HG03342 (cell line): ENCODE results near the gene NELFB.

Source experiments
- ATAC-seq: cut with Tn5 transposase; IDR thresholded peaks from one replicate; pipeline ENCODE4 v1.9.1; 2021; ENCODE audit warnings: mild to moderate bottlenecking, moderate library complexity; ENCODE audit not compliant: unreplicated experiment

NELFB gene

DNA sequence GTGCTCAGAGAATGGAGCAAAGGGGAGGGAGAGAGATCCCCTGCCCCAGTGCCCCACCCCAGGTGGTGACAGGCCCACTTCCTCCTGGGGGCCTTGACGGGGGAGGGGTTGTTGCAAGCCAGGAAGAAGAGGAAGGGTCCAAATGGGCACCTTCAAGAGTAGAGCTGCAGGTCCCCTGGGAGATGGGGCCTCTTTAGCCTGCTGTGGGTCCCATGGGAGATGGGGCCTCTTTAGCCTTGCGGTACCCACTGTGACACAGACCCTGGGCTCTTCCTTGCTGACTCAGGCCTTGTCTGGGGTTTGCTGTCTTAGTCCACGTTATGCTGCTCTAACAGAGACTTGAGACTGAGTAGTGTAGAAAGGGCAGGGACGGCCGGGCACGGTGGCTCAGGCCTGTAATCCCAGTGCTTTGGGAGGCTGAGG lies 12.8 kb downstream of the NELFB start:
- no peak for ATAC-seq

DNA sequence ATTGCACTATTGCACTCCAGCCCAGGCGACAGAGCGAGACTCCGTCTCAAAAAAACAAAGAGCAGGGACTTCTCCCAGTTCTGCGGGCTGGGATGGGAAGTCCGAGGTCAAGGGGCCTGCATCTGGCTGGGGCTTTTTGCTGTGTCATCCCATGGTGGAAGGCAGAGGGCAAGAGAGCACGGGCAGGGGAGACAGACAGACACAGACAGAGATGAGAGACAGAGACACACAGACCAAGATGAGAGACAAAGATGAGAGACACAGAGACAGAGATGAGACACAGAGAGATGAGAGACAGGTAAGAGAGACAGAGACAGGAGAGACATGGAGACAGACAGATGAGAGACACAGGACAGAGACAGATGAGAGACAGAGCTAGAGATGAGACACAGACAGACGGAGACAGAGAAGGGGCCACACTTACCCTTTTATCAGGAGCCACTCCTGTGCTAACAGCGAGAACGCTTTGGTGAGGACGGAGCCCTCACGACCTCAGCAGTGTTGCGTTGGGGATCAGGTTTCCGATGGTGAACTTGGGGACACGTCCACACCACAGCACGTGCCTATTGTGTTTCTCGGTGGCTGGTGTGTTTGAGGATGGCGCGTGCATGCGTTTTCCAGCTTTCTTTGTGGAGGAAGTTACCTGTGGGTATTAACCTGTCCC lies 13.5 kb downstream of the NELFB start:
- no peak for ATAC-seq

DNA sequence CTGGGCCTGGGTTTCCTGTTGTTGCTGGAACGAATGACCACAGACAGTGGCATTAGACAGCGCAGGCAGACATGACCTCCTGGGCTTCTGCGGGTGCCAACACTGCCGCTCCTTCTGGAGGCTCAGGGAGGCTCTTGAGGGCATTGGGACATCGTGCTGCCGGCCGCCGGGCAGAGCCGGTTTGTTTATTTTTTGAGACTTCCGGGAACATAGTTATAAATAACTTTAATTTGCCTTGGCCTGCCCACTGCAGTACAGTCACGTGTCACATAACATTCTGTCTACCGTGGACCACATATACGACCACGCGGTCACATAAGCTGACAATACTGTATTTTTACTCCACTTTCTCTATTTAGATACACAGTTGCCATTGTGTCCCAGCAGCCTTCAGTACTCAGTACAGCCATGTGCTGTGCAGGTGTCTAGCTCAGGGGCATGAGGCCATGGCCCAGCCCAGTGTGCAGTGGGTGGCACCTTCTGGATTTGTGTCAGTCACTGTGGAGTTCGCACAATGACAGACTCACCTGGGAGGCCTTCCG lies 14.2 kb downstream of the NELFB start:
- ATAC-seq = no peak

DNA sequence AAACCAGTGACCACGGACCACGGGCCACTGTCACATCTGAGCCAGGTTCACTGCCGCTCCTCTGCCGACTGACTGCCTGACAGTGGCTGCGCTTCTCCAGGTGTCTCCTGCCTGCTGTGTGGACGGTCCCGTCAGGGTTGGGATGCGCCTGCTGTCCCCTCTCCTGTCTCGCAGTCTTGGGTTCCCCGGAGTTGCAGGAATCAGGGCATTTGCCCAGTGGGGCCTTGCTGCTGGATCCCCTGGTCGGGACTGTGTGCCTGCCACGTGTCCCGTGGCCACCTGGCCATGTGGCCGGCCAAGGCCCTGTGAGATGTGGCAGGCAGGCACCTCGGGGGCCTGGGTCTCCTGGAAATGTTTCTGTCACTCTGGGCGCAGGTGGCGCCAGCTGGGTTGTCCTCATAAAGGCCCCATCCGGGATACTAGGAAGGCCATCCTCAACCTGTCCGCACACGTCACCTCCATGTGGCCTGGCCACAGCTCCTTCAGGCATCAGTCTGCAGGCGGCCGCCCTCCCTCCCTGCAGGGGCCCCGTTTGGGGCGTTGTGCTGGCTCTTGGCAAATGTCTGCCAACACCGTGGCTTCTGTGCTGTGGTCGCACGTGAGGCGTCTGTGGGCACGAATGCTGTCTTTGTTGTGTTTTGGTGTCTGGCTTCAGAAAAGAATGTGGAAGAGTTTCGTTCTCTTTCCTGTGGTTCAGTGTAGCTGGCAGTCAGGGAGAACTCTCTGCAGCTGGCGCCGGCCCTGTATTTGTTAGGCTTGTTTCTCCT lies 16.0 kb downstream of the NELFB start:
- no peak for ATAC-seq

DNA sequence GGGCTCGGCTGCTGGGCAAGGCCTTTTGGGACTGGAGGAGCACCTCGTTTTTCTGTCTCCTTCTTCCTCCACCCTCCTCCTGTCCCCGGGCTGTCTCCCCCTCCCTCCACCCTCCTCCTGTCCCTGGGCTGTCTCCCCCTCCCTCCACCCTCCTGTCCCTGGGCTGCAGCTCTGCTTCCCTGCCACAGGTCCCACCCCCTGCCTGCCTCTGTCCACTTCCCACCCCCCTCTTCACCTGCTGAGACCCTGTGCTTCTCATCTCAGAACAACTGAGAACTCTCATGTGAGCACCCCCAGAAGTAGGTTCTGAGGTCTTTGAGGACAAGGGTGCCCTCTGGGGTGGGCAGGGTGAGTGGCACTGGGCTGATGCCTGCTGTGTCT lies 16.6 kb downstream of the NELFB start:
- no peak for ATAC-seq

DNA sequence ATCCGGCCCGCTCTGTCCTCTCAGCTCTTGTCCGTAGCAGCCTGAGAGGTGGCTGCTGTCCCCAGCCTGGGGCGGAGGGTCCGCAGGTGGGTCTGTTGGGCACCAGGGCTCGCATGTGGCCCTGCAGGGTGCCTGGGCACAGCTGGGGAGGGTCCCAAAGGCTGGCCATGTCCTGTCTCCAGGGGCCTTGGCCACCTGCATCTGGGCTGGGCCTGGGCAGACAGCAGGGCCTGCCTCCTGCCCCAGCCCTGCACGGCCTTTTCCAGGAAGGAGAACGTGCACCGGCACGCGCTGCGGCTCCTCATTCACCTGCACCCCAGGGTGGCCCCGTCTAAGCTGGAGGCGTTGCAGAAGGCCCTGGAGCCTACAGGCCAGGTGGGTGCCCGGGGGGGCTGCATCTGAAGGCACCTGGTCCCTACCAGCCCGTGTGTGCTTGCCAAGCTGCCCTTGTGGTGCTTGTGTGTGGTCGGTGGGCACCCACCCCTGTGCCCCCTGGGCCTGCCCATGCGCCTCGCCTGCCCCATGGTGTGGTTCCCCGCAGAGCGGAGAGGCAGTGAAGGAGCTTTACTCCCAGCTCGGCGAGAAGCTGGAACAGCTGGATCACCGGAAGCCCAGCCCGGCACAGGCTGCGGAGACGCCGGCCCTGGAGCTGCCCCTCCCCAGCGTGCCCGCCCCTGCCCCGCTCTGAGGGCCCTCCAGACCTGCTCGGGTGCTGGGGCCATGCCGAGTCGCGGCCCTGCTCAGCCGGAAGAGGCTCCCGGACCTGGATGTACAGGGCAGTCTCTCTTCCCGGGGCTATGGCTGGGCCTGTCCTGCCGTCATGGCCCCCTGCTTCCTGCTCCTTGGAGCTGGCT lies 17.3 kb downstream of the NELFB start:
- no peak for ATAC-seq

DNA sequence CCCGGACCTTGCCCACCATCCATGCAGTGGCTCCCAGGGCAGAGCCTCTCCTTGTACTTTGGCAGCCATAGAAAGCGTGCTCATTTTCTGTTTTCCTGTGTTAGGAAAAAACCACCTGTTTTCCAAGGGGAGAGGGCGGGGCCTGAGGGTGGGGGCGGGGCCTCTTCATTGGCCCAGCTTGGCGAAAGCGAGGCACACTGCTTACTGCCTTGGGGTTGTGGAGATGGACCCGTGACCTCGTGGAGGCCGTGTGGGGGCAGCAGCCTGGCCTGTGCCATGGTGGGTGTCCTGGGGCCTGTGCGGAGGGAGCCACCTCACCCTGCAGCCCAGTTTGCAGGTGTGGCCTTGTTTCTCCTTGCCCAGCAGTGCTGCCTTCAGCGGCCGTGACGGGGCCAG lies 18.0 kb downstream of the NELFB start:
- ATAC-seq = no peak

DNA sequence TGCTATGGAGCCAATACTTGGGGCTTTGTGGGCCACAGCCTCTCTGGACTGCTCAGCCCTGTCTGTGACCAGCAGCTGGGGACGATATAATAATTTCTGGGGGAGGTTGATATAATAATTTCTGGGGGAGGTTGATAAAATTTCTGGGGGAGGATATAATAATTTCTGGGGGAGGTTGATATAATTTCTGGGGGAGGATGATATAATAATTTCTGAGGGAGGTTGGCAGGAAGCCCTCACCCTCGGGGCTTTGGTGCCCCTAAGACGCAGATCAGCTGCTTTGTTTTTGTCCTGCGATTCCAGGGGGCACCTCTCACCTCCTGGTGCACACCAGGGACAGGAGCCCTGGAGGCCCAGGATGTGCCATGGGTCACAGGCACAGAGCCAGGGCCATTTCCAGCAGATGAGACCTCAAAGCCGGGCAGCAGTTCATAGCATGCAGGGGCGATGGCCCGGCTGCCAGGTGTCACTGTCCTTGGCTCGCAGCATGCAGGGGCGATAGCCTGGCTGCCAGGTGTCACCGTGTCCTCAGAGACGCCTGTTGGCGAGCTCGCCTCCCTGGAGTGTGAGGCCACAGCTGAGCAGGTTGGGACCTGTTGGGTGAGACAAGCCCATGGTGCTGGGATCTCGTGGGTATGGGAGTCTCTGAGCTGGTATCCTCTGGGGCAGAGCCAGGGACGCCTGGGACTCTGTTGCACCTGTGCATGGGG lies 18.6 kb downstream of the NELFB start:
- ATAC-seq = no peak

DNA sequence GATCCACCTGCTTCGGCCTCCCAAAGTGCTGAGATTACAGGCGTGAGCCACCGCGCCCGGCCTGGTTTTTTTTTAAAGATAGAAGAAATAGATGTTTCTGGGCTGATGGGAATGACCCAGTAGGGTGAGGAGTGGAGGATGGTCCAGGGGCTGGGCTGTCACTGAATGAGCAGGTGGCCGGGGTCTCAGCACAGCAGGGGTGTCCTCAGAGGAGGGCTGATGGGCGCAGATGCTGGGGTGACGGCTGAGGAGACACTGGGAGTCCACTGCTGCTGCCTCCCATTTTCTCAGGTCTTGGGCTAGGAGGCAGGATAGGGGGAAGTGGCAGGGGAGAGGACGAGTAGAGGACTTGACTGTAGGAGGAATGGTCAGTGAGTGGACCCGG lies 20.1 kb downstream of the NELFB start:
- no peak for ATAC-seq

DNA sequence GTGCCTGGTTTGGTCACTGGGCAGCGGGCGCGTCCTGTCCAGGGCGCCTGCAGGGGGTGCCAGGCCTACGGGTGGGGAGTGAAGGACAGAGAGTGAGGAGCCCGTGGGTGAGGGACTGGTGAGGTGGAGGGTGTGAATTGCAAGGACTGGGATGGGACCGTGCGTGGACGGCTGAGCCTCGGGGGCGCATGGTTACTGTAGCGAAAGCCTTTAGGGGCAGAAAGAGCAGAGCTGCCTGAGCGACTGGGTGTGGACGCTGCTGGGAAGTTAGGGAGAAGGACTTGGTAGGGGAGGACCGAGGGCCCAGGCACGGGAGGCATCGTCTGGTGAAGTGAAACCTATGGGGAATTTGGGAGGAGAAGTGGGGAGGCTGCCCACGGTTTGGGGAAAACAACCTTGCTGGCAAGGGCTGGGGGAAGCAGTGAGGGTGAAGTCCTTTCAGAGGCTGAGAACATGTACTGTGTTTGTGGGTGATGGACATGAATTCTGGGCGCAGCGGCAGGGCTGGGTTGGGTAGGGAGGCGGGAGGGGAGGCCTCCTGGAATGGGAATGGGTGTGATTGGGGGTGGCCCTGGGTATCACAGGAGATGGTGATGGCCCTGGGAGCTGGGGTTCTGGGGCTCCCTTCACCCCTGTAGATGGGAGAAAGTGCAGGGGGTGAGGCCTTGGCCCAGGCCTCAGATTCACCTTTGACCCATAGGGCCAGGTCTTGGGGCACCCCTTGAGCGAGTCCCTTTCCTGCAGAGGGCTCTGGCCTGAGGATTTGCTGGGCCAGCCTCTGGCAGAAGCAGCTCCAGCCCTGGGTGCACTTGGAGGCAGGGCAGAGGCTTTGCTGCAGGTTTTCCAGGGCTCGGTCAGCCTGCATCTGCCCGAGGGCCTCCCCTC lies 20.7 kb downstream of the NELFB start:
- ATAC-seq = no peak

DNA sequence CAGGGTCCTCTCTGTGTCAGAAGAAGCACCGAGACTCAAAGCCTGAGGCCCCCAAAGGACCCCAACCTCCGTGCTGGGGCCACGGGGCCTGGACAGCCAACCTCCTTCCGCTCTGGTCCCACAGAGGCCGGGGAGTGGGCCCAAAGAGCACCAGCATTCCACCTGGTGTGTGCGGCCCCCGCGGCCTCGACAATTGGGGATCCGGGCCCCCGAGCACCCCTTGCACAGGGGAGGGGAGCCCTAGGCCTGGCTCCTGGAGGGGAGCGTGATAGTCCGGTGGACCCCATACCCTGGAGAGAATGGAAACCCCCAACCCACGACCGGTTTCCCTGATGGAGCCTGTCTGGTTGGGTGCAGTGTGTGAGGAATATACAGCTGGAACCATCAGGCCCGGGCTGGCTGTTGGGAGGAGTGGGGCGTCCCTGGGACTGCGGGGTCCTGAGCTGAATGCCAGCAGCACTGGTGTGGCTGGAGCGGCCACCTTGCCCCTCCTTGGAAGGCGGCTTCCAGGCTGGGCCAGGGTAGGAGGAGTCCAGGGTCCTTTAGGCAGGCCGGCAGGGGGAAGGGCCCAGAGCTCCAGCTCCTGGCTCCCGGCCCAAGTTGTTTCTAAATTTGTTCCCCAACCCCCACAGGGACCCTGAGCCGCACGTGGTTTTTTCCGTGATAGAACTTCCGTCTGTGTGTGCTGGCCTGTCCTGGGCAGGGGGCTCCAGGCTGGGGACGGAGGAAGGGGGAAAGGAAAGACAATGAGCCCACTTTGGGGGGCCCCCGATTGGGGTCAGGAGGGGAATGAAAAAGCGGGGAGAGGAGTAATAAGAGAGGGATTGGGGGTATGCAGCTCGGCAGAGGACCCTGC lies 21.6 kb downstream of the NELFB start:
- ATAC-seq = no peak

DNA sequence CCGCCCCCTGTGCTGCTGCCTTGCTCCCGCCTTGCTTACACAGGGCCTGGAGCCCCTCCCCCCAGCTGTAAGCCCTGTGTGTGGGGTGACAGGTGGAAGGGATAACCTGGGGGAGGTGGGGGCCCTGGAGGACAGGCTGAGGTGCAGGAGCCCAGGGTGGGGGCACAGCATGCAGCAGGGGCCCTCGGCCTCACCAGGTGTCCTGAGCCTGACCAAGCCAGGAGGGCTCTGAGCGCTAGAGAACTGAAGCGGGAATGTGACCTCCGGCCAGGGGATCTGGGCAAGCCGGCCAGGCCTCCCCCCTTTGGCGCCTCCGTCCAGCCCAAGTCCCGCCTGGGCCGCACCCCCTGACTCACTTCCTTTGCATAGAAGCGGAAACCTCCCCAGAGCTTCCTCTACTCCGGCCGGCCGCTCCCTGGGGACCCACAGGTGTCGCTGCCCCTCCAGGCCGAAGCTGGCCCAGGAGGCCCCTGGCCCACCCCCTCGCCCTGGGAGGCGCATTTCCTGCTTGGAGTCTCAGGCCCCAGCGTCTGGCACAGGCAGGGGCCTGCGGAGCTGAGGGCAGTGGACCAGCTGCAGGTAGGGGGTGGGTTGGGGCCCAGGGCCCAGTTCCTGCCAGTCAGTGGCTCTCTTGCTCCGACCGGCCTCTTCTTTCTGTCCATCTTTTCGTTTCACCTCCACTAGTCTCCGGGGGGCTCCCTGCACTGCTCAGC lies 22.4 kb downstream of the NELFB start, which contains the start of gene TOR4A:
Gene TOR4A, plus strand, starts transcription at position 398 of the 713 bp plus-strand sequence. CDS start 964 bp downstream, outside the sequence.
- peak; percentile 56 for ATAC-seq

DNA sequence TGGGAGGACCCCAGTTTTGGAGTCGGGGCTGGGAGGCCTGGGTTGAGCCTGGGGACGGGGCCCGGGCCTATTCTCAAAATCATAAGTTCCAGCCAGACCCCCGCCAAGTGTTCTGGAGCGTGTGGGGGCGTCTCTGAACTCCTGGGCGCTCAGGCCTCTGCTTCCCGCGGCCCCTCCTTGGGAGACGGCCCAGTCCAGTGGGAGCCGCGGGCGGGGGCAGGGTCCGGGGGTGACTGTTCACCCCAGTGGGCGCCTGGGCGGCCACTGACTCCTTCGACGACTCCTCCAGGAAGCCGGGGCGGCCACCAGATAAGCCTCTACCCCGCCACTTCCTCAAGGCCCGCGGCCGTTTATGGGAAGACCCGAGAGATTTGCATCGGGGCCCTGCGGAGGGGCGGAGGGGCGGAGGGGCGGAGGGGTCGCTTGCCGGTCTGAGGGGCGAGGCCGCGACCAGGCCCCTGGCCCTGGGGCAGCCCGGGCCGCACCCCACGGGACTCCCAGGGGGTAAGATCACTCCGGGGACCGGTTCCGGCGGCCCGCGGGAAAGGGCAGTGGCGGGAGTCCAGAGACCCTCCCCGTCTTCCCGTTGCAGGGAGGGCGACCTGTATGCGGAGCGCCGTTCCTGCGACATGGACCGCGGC lies 23.1 kb downstream of the NELFB start:
- ATAC-seq = no peak

DNA sequence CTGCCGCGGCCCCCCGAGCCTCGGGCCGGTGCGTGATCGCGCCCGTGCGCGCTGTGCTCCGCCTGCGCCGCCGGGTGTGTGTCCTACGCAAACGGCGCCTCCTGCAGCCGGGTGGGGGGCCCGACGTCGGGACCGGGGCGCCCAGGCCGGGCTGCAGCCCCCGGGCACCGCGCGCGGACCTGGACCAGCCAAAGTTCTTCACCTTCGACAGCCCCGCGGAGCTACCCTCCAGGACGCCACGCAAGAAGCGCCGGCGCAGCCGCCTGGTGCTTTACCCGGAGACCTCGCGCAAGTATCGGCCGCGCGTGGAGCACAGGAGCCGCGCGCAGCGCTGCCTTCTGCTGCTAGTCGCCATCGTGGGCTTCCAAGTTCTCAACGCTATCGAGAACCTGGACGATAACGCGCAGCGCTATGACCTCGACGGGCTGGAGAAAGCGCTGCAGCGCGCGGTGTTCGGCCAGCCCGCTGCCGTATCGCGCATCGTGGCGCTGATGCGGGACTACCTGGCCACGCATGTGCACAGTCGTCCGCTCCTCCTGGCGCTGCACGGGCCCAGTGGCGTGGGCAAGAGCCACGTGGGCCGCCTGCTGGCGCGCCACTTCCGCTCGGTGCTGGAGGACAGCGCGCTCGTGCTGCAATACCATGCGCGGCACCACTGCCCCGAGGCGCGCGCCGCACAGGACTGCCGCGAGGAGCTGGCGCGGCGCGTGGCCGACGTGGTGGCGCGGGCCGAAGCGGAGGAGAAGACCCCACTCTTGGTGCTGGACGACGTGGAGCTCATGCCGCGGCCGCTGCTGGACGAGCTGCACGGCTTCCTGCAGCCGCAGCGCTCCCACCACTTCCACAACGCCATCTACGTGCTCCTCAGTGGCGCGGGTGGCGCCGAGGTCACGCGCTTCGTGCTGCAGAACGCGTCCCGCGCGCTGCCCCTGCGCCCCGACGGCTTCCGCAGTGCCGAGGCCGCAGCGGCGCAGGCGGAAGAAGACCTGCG lies 23.9 kb downstream of the NELFB start:
- ATAC-seq = no peak

DNA sequence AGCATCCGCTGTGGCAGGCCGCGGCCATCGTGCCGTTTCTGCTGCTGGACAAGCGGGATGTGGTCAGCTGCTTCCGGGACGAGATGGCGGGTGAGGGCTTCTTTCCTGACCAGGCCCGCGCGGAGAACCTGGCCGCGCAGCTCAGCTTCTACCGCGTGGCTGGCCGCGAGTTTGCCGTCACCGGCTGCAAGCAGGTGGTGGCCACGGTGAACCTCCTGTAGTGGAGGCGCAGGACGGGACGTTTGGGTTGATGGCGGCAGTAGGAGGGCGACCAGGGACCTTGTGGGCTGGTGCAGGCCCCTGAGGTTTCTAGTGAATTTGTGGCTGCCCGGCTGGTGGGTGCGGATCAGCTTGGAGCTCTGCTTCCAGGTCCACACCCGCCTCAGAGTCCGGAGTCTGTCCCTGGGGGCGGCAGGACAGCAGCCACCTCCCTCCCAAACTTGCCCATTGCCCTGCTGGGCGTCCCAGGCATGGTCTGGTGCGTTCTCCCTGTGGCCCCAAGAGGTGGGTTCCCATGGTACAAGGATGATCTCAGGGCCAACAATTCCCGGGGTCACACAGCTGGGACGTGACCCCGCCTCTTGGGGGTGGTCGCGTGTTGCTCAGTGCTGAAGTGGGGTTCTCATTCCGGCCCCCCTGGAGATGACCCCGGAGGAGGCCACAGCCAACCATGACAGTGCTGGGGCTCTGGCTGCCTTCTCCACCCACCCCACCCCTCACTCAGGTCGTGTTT lies 24.8 kb downstream of the NELFB start:
- no peak for ATAC-seq
